GM18505 (cell line): Measurements from ENCODE around the gene SIX4.
"Not testable (repeated sequence)": the region's sequence is repeated elsewhere in the genome, so short reads cannot be mapped to it uniquely, and the experiment has no call there.

ENCODE experiments used
- ATAC-seq: cut with Tn5 transposase; IDR thresholded peaks from one replicate; pipeline ENCODE4 v1.9.1; 2021; ENCODE audit not compliant: unreplicated experiment
- POLR2A ChIP-seq: IDR thresholded peaks from 4 replicates; pipeline ENCODE4 v1.6.1; 2011; ENCODE audit warnings: borderline replicate concordance; ENCODE audit not compliant: insufficient read depth, insufficient read length; ENCODE audit errors: extremely low read depth

The SIX4 gene

GRCh38 chr14:60735416-60735815, 11.3 kb upstream of the SIX4 start:
- no peak for ATAC-seq
- TF ChIP-seq POLR2A: no peak

DNA sequence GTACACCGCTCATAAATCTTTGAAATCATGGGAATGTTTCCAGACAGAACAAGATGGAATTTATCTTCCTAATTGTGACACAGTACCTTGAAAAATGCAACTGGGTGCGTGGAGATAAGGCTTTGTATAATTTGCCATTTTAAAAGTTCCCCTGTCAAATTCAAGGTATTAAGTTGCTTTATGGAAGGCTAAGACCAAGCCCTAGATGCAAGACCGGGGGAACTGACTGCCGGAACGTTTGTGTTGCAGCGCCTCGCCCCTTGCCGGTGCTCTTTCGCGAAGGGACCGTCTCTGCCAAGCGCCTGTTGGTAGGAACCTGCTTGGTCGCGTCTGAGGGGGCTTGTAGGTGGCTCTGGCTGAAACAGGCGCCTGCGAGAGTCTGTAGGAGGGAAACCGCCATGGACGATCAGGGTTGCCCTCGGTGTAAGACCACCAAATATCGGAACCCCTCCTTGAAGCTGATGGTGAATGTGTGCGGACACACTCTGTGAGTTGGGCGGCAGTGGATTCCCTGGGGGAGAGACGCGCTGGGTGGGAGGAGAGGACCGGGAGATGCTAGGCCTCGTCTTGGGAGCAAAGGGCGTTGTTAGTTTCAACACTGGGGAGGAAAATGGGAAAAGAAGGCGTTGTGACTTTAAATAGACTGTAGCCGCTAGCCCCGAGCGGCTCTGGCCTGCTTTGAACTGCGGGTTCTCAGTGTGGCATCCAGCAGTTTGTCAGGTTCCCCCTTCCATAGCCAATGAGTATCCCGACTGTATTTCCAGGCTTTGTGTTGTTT, 10.5 kb upstream of the SIX4 start, which contains the start of gene MNAT1:
TSS of gene MNAT1 (plus strand) at position 297 of the 778 bp plus-strand sequence. CDS start at position 399, 102 bp downstream.
- peak; percentile 85 for TF ChIP-seq POLR2A

GRCh38 chr14:60732840-60733483, 8.8 kb upstream of the SIX4 start:
- no peak for ATAC-seq
- no peak for TF ChIP-seq POLR2A

More for the DNA sequence above, 10.5 kb upstream of the SIX4 start, which contains the start of gene MNAT1:
- peak; percentile 88 for ATAC-seq

DNA sequence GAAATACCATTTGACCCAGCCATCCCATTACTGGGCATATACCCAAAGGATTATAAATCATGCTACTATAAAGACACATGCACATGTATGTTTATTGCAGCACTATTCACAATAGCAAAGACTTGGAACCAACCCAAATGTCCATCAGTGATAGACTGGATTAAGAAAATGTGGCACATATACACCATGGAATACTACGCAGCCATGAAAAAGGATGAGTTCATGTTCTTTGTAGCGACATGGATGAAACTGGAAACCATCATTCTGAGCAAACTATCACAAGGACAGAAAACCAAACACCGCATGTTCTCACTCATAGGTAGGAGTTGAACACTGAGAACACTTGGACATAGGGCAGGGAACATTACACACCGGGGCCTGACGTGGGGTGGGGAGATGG, 7.1 kb upstream of the SIX4 start:
- ATAC-seq: not testable (repeated sequence)

- no peak for TF ChIP-seq POLR2A
- peak; percentile 46 for ATAC-seq
These were observed 840 bp downstream of the SIX4 start for GRCh38 chr14:60723116-60723906.

- no peak for ATAC-seq
- TF ChIP-seq POLR2A: no peak
These were observed 1.6 kb downstream of the SIX4 start for GRCh38 chr14:60722357-60723115.

DNA sequence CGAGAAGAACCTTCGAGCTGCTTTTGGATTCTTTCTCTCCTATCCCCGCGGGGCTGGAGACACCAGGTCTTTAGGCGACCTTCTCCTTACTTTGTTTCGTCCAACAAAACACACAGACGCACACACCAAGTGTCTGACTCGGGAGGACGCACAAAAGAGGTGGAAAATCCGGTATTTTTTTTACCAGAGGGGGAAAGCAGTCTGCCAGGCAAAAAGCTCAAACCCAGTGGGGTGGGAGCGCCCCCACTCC, 2.1 kb downstream of the SIX4 start:
- no peak for ATAC-seq
- TF ChIP-seq POLR2A: no peak

DNA sequence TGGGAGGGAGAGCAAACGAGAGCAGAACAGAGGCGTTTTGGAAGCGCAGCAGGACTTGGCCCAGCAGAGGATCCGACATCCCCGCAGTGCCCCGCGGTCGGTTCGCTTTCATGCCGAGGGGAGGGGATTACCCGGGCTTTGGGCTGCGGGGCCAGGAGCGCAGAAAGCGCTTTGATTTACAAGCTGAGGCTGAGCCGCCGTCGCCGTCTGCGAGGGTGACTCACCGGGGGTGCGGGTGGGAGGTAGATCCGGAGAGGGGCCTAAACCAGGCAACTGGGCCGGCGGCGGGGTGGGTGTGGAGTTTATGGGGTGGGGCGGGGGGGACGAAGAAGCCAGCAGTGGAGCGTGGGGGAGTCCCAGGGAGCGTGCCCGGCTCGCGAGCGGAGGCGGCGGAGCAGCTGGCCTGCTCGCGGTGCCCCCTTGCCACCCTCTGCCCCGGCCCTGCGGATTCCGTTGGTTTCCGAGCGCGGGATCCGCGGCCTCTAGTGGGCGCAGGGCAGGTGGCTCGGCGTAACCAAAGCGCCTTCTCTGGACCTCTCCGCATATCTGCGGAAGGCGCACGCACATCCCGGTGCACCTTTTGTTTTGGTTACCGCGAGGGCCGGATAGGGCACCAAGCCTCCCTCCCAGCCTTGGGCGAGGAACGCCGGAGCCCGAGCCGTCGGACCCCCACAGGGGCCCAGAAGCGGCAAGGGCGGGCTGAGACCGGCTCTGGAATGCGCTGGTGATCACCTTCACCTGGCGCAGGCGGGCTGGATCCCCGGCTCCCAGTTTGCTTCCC, 2.6 kb downstream of the SIX4 start:
- no peak for TF ChIP-seq POLR2A
- ATAC-seq: no peak

DNA sequence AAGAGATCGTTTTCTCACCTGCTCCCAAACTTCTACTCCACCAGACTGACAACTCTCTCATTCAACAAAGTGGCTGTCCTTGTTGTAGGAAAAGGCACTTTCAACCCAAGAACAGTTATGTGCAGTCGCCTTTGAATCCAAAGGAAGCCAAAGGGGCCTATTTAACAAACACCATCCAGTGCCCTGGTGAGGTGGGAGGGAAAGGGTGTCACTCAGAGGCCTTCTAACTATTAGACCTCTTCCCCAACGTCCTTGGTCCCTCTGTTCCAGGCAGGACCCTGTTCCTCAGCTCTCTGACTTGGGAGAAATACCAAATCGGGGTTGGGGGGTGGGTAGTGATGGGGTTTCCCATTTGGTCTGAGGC, 3.2 kb downstream of the SIX4 start:
- no peak for ATAC-seq
- TF ChIP-seq POLR2A: no peak

- no peak for TF ChIP-seq POLR2A
- no peak for ATAC-seq
These were observed 3.8 kb downstream of the SIX4 start for GRCh38 chr14:60720391-60720790.

DNA sequence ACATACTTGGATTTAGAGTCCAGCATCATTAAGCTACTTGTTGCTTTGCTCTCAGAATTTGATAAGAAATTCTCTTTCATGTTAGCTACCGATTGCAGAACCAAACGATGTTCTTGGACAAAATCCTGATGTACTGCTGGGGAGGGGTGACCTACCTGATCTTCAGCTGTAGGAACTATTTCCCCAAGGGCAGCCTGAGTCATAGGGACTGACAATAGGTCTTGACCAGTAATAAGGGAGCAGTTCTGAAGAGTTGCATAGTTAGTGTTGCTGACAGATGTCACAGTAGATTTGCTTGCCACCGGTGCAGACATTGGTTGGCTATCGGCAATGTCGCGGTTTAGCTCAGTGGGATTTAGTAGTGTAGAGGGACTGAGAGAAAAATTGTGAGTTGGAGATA, 10.6 kb downstream of the SIX4 start:
- ATAC-seq: no peak
- no peak for TF ChIP-seq POLR2A

- TF ChIP-seq POLR2A: no peak
- ATAC-seq: no peak
These were observed 13.7 kb downstream of the SIX4 start for GRCh38 chr14:60710494-60710893.

DNA sequence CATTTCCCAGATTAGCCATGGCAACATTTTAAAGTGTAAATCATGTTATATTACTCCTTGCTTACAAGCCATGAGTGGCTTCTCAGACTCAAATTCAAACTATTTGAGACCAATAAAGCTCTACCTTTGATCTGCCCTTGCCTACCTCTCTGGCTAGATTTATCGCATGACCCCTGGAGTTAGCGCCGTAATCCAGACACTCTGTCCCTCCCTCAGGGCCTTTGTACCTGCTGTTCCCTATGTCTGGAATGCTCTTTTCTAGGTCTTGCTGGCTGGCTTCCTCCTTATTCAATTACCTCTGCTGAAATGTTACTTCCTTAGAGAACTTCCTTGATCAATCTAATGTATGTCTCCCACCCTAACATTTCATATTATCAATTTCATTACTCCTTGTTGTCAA, 16.3 kb downstream of the SIX4 start:
- TF ChIP-seq POLR2A: no peak
- ATAC-seq: no peak

- TF ChIP-seq POLR2A: no peak
- no peak for ATAC-seq
These were observed 19.1 kb downstream of the SIX4 start for GRCh38 chr14:60705100-60705499.
